ENCODE data around the gene OR10V1.

The OR10V1 gene

GRCh38 chr11:59668188-59668949, 45.3 kb downstream of the OR10V1 start:
- peak; percentile 4 for DNase-seq (ENCODE audit: low spot score)

DNA sequence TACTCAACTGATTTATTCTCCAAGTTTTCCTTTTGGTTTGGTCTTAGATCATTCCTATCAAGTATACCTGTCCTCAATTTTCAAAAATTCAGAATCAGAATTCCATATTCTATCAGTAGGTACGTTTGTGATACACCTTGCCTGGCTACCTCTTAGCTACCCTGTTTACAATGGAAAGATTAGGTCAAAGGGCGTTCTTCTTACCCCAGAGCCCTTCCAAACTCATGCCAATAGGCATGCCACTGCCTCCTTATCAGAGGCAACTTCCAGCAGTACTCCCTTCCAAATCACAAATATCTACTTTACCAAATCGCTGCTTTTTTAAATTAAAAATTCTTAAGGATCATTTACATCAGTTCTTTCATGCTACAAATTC, 45.8 kb downstream of the OR10V1 start:
- DNase-seq (ENCODE audit: low spot score), result no peak

- DNase-seq (ENCODE audit: low spot score), result no peak
Observed at GRCh38 chr11:59666969-59667368, 46.7 kb downstream of the OR10V1 start.

Measured in putamen (tissue), 1 donor.